GM12878 (cell line): ENCODE data around the gene ANKMY1. TPM values are rescaled to one million over a fixed set of nuclear protein-coding genes. Genes with fewer than 3 reads are reported as not detected.

Source experiments
- ATAC-seq: fragments of 200-7000 bp; cut with Tn5 transposase; 3 replicates; pipeline ENCODE4 v1.9.1; 2020; ENCODE audit warnings: mild to moderate bottlenecking, moderate library complexity
- BruUV-seq: library from RNA; stranded (reverse); fragments of 400-500 nt; replicated peaks from 2 replicates; lab custom pipeline; 2021; lab: Mats Ljungman, UMichigan
- CTCF ChIA-PET: fragments of 300-600 bp; sonication (Branson Sonifier 250); formaldehyde crosslinking; extraction: SDS; loops from one replicate; lab custom pipeline; 2021; ENCODE audit warnings: inconsistent platforms; lab: Yijun Ruan, JAX
- POLR2A ChIA-PET: fragments of 350-600 bp; formaldehyde crosslinking; extraction: SDS; loops from one replicate; lab custom pipeline; 2021; ENCODE audit warnings: inconsistent platforms; lab: Charles Lee
- RAD21 ChIA-PET: fragments of 300-600 bp; sonication (Branson Sonifier 250); formaldehyde crosslinking; loops from one replicate; lab custom pipeline; 2023; ENCODE audit warnings: antibody characterized with exemption; ENCODE audit not compliant: unreplicated experiment; lab: Charles Lee
- SMC1A ChIA-PET: fragments of 300-600 bp; sonication (Branson Sonifier 250); formaldehyde crosslinking; loops from one replicate; lab custom pipeline; 2023; ENCODE audit not compliant: unreplicated experiment, uncharacterized antibody; lab: Charles Lee
- DNase-seq: peaks from one replicate; pipeline ENCODE4 v3.0.0-alpha.2; 2011; ENCODE audit warnings: low read depth, low spot score
- FAIRE-seq: peaks from 3 replicates; lab custom pipeline; 2011; peaks lifted over from hg19 to GRCh38; lab: Jason Lieb, UNC
- H2AFZ ChIP-seq: 2 replicates; pipeline ENCODE4 v1.6.0; 2011; ENCODE audit warnings: low read depth, low read length, control low read depth; ENCODE audit not compliant: control insufficient read depth
- H3K27ac ChIP-seq: 2 replicates; pipeline ENCODE4 v1.5.1; 2011; ENCODE audit warnings: control low read depth; ENCODE audit not compliant: control insufficient read depth, insufficient read depth
- H3K27me3 ChIP-seq, 2 experiments: replicated peaks in 1 of 2; 2 replicates each; pipeline versions ENCODE4 v1.6.0 to v1.6.1; 2011; ENCODE audit warnings: low read length in 1 of 2; ENCODE audit not compliant: control insufficient read depth in 2 of 2, insufficient read depth in 2 of 2
- H3K36me3 ChIP-seq, 2 experiments: 2 replicates each; pipeline ENCODE4 v1.5.1; 2011; ENCODE audit warnings: low read length in 1 of 2; ENCODE audit not compliant: control insufficient read depth in 2 of 2, insufficient read depth in 2 of 2
- H3K4me1 ChIP-seq: 2 replicates; pipeline ENCODE4 v1.6.1; 2011; ENCODE audit warnings: mild to moderate bottlenecking, low read length, moderate library complexity, mixed read lengths; ENCODE audit not compliant: control insufficient read depth, insufficient read depth
- H3K4me2 ChIP-seq: 2 replicates; pipeline ENCODE4 v1.6.0; 2011; ENCODE audit warnings: control low read depth; ENCODE audit not compliant: control insufficient read depth, insufficient read depth
- H3K4me3 ChIP-seq: fragments of 200-600 bp; sonication (generic); 2 replicates; pipeline ENCODE4 v1.5.1; 2016
- H3K79me2 ChIP-seq: 2 replicates; pipeline ENCODE4 v1.6.0; 2011; ENCODE audit warnings: low read length; ENCODE audit not compliant: control insufficient read depth, insufficient read depth
- H3K9ac ChIP-seq: 2 replicates; pipeline ENCODE4 v1.8.0; 2011; ENCODE audit warnings: low read length, control low read depth, mixed read lengths; ENCODE audit not compliant: control insufficient read depth, insufficient read depth
- H3K9me3 ChIP-seq: replicated peaks from 3 replicates; pipeline ENCODE4 v1.5.1; 2011; ENCODE audit warnings: mild to moderate bottlenecking, low read length; ENCODE audit not compliant: control insufficient read depth, insufficient read depth
- H4K20me1 ChIP-seq: 2 replicates; pipeline ENCODE4 v1.6.0; 2011; ENCODE audit not compliant: control insufficient read depth, insufficient read depth
- MTA3 ChIP-seq: IDR thresholded peaks from 2 replicates; pipeline ENCODE4 v1.6.1; 2012; ENCODE audit warnings: low read length, inconsistent platforms, borderline replicate concordance
- MYB ChIP-seq: fragments of 150-350 bp; IDR thresholded peaks from 2 replicates; pipeline ENCODE4 v1.6.1; 2014; ENCODE audit warnings: mild to moderate bottlenecking, low read depth, low read length, borderline replicate concordance
- RFX5 ChIP-seq: IDR thresholded peaks from 2 replicates; pipeline ENCODE4 v1.6.1; 2011; ENCODE audit warnings: low read depth, low read length, improper control_type of control experiment
- ZSCAN29 ChIP-seq: fragments of 450-650 bp; IDR thresholded peaks from 2 replicates; pipeline ENCODE4 v1.6.1; 2017; ENCODE audit warnings: mild to moderate bottlenecking, moderate library complexity
- WGBS: methylation state at CpG from one replicate; pipeline ENCODE4 v1.1.6; 2016; ENCODE audit warnings: low lambda C conversion rate; ENCODE audit not compliant: insufficient replicate concordance, insufficient coverage; ENCODE audit errors: missing lambda C conversion rate; 5-methylcytosine and 5-hydroxymethylcytosine counted together
- in situ Hi-C: fragments of 300-500 bp; cut with MboI; formaldehyde crosslinking; loops from 9 replicates; pipeline ENCODE4 v1.14.3; 2018; ENCODE audit warnings: mixed read lengths
- intact Hi-C: fragments of 100-400 bp; cut with micrococcal nuclease; formaldehyde crosslinking; loops from one replicate; pipeline ENCODE4 v1.14.2; 2022; ENCODE audit not compliant: unreplicated experiment
- polyA plus RNA-seq, 11 experiments: library from polyadenylated mRNA; depleted of rRNA in 4 of 11; unstranded in 6 of 11; stranded (reverse) in 5 of 11; fragments of >200 nt; fragmentation: Nextera tagmentation in 4 of 11; fragmentation: Illumina TruSeq in 1 of 11; extraction: Ambion mirVana in 4 of 11; extraction: Trizol in 1 of 11; gene quantifications; 1 replicate in 1 of 11; 2 replicates in 10 of 11; pipeline versions ENCODE4 v1.2.1 to v1.2.3, GENCODE V29; 2011 to 2016; ENCODE audit warnings: inconsistent platforms in 2 of 11, missing spikeins in 2 of 11, low read depth in 1 of 11
- total RNA-seq, 4 experiments: library from RNA; depleted of rRNA in 3 of 4; stranded (reverse); fragments of >200 nt in 3 of 4; fragmentation: Illumina TruSeq in 1 of 4; extraction: Trizol in 1 of 4; gene quantifications; 2 replicates each; pipeline versions ENCODE4 v1.2.1 to v1.2.3, GENCODE V29; 2013 to 2021
- TF ChIP-seq, protein P1 (sequence below): IDR thresholded peaks from 2 replicates; pipeline ENCODE4 v1.6.1; 2012; ENCODE audit warnings: improper control_type of control experiment, low read depth, low read length; ENCODE audit not compliant: insufficient replicate concordance
- TF ChIP-seq, protein P2 (sequence below): fragments of 450-650 bp; IDR thresholded peaks from 2 replicates; pipeline ENCODE4 v1.6.1; 2016; ENCODE audit warnings: mild to moderate bottlenecking, moderate library complexity, borderline replicate concordance

Gene ANKMY1
- total and polyA plus RNA-seq, 10 of the 15 experiments (the other 5 are each of a cell fraction or from before 2014, with no cell fraction given): 1.1 to 15.3 (median 11.1) TPM

GRCh38 chr2:240463866-240464481 lies 93.8 kb downstream of the ANKMY1 start:
- no TSS peak for BruUV-seq

More at GRCh38 chr2:240463866-240464481, 93.8 kb downstream of the ANKMY1 start:
- H3K27ac ChIP-seq: no peak overlapping the region
- no peak for TF ChIP-seq RFX5
- no peak for TF ChIP-seq ZSCAN29
- no peak for TF ChIP-seq MYB
- no peak for TF ChIP-seq MTA3
- TF ChIP-seq, protein P1, sequence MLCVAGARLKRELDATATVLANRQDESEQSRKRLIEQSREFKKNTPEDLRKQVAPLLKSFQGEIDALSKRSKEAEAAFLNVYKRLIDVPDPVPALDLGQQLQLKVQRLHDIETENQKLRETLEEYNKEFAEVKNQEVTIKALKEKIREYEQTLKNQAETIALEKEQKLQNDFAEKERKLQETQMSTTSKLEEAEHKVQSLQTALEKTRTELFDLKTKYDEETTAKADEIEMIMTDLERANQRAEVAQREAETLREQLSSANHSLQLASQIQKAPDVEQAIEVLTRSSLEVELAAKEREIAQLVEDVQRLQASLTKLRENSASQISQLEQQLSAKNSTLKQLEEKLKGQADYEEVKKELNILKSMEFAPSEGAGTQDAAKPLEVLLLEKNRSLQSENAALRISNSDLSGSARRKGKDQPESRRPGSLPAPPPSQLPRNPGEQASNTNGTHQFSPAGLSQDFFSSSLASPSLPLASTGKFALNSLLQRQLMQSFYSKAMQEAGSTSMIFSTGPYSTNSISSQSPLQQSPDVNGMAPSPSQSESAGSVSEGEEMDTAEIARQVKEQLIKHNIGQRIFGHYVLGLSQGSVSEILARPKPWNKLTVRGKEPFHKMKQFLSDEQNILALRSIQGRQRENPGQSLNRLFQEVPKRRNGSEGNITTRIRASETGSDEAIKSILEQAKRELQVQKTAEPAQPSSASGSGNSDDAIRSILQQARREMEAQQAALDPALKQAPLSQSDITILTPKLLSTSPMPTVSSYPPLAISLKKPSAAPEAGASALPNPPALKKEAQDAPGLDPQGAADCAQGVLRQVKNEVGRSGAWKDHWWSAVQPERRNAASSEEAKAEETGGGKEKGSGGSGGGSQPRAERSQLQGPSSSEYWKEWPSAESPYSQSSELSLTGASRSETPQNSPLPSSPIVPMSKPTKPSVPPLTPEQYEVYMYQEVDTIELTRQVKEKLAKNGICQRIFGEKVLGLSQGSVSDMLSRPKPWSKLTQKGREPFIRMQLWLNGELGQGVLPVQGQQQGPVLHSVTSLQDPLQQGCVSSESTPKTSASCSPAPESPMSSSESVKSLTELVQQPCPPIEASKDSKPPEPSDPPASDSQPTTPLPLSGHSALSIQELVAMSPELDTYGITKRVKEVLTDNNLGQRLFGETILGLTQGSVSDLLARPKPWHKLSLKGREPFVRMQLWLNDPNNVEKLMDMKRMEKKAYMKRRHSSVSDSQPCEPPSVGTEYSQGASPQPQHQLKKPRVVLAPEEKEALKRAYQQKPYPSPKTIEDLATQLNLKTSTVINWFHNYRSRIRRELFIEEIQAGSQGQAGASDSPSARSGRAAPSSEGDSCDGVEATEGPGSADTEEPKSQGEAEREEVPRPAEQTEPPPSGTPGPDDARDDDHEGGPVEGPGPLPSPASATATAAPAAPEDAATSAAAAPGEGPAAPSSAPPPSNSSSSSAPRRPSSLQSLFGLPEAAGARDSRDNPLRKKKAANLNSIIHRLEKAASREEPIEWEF: no peak
- TF ChIP-seq, protein P2, sequence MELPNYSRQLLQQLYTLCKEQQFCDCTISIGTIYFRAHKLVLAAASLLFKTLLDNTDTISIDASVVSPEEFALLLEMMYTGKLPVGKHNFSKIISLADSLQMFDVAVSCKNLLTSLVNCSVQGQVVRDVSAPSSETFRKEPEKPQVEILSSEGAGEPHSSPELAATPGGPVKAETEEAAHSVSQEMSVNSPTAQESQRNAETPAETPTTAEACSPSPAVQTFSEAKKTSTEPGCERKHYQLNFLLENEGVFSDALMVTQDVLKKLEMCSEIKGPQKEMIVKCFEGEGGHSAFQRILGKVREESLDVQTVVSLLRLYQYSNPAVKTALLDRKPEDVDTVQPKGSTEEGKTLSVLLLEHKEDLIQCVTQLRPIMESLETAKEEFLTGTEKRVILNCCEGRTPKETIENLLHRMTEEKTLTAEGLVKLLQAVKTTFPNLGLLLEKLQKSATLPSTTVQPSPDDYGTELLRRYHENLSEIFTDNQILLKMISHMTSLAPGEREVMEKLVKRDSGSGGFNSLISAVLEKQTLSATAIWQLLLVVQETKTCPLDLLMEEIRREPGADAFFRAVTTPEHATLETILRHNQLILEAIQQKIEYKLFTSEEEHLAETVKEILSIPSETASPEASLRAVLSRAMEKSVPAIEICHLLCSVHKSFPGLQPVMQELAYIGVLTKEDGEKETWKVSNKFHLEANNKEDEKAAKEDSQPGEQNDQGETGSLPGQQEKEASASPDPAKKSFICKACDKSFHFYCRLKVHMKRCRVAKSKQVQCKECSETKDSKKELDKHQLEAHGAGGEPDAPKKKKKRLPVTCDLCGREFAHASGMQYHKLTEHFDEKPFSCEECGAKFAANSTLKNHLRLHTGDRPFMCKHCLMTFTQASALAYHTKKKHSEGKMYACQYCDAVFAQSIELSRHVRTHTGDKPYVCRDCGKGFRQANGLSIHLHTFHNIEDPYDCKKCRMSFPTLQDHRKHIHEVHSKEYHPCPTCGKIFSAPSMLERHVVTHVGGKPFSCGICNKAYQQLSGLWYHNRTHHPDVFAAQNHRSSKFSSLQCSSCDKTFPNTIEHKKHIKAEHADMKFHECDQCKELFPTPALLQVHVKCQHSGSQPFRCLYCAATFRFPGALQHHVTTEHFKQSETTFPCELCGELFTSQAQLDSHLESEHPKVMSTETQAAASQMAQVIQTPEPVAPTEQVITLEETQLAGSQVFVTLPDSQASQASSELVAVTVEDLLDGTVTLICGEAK: no peak
- no peak overlapping the region for H2AFZ ChIP-seq
- FAIRE-seq (no peak), ATAC-seq (no peak), DNase-seq (no peak)
- no peak overlapping the region for H3K4me2 ChIP-seq
- no peaks in the 10 kb centered on the region for H4K20me1 ChIP-seq
- no peaks in the 10 kb centered on the region for H3K9me3 ChIP-seq
- in situ Hi-C loops: no loop called here
- H3K4me3 ChIP-seq: no peak overlapping the region
- H3K9ac ChIP-seq: no peak overlapping the region
- 81% methylated on average over 21 of the region's 21 CpGs for WGBS
- SMC1A ChIA-PET: no interaction called here
- H3K36me3 ChIP-seq: no peaks in the 10 kb centered on the region
- intact Hi-C loops: no loop called here
- RAD21 ChIA-PET: no interaction called here
- H3K27me3 ChIP-seq: no peaks in the 10 kb centered on the region
- H3K79me2 ChIP-seq: no peaks in the 10 kb centered on the region
- CTCF ChIA-PET: no interaction called here
- POLR2A ChIA-PET: no interaction called here
- no peaks in the 10 kb centered on the region for H3K4me1 ChIP-seq
